Tibial nerve (tissue), 4 donors: ENCODE data around the gene NPR3. TPM values are rescaled to one million over a fixed set of nuclear protein-coding genes. Genes with fewer than 3 reads are reported as not detected.

Experiments used
- DNase-seq, 2 donors: peaks; one replicate each; pipeline ENCODE4 v3.0.0-alpha.2; 2019; ENCODE audit warnings: low spot score in 2 of 2
- H3K27ac ChIP-seq, 4 donors: fragments of 200-600 bp; sonication (generic) in 3 of 4; one replicate each; pipeline ENCODE4 v1.5.1; 2017 to 2019; ENCODE audit warnings: mild to moderate bottlenecking in 1 of 4
- H3K27me3 ChIP-seq, 2 donors: fragments of 200-600 bp; sonication (generic) in 1 of 2; one replicate each; pipeline versions ENCODE4 v1.5.1 to v1.6.0; 2017 to 2019
- H3K36me3 ChIP-seq, 3 donors: fragments of 200-600 bp; sonication (generic); one replicate each; pipeline ENCODE4 v1.5.1; 2018 to 2019
- H3K4me1 ChIP-seq, 4 donors: fragments of 200-600 bp; sonication (generic) in 3 of 4; one replicate each; pipeline ENCODE4 v1.5.1; 2017 to 2019
- H3K4me3 ChIP-seq, 4 donors: fragments of 200-600 bp; sonication (generic) in 3 of 4; one replicate each; pipeline ENCODE4 v1.5.1; 2017 to 2019; ENCODE audit warnings: mild to moderate bottlenecking in 1 of 4, moderate library complexity in 1 of 4
- H3K9me3 ChIP-seq, 4 donors: fragments of 200-600 bp; sonication (generic) in 3 of 4; one replicate each; pipeline ENCODE4 v1.5.1; 2017 to 2019
- CTCF ChIP-seq, 5 experiments: fragments of 200-600 bp in 3 of 5; fragments of 450-650 bp in 2 of 5; sonication (generic) in 3 of 5; IDR thresholded peaks; one replicate each; pipeline ENCODE4 v1.5.1; 2016 to 2019; ENCODE audit warnings: antibody characterized with exemption in 5 of 5, mild to moderate bottlenecking in 3 of 5, moderate library complexity in 2 of 5
- EP300 ChIP-seq, 2 donors: sonication (generic); formaldehyde crosslinking; IDR thresholded peaks; one replicate each; pipeline ENCODE4 v1.6.1; 2017; ENCODE audit warnings: antibody characterized with exemption in 2 of 2, mild to moderate bottlenecking in 1 of 2
- POLR2A ChIP-seq, 2 donors: fragments of 450-650 bp; IDR thresholded peaks; one replicate each; pipeline ENCODE4 v1.6.1; 2017; ENCODE audit warnings: antibody characterized with exemption in 2 of 2, mild to moderate bottlenecking in 2 of 2, moderate library complexity in 2 of 2
- WGBS, 2 donors: methylation state at CpG; one replicate each; pipeline ENCODE4 v1.1.5; 2018; 5-methylcytosine and 5-hydroxymethylcytosine counted together
- total RNA-seq, 4 donors: library from RNA; depleted of rRNA; stranded (reverse); fragments of >200 nt; gene quantifications; one replicate each; pipeline ENCODE4 v1.1.0, GENCODE V29; 2016

NPR3 gene
- total RNA-seq, 4 donors from 2014 or later, result 10.8 to 81.5 (median 32.5) TPM

GRCh38 chr5:32703957-32704356 is 7.2 kb upstream of the NPR3 start:
- Histone ChIP-seq H3K9me3 (no peaks in the 10 kb centered on the region), H3K27me3 (no peaks in the 10 kb centered on the region), H3K36me3 (no peaks in the 10 kb centered on the region), H3K4me1 (no peaks in the 10 kb centered on the region), H3K27ac (no peak overlapping the region), H3K4me3 (no peak overlapping the region)
- DNase-seq, result no peak
- TF ChIP-seq EP300 (IDR thresholded peaks at IDR 0.05), result no peak
- no peak for TF ChIP-seq POLR2A (IDR thresholded peaks at IDR 0.05)
- TF ChIP-seq CTCF (IDR thresholded peaks at IDR 0.05), result no peak

- Histone ChIP-seq H3K36me3 (no peaks in the 10 kb centered on the region), H3K27me3 (peaks cover 0 to 24% of the 10 kb centered on the region in 2 donors), H3K4me1 (peaks cover 0 to 19% (median 7%) of the 10 kb centered on the region in 4 donors), H3K4me3 (no peak overlapping the region), H3K9me3 (no peaks in the 10 kb centered on the region), H3K27ac (no peak overlapping the region)
- no peak for DNase-seq
- whole genome bisulfite sequencing, 2 donors, result 28 to 31% methylated on average over 2 of the region's 2 CpGs
- TF ChIP-seq POLR2A (IDR thresholded peaks at IDR 0.05) (no peak), CTCF (IDR thresholded peaks at IDR 0.05) (peak in 4 of 5 experiments; percentile 22 to 33 (median 27)), EP300 (IDR thresholded peaks at IDR 0.05) (no peak)
Measured at GRCh38 chr5:32707418-32707997, 3.6 kb upstream of the NPR3 start.

- H3K4me3 ChIP-seq, result no peak overlapping the region
- no peak overlapping the region for H3K27ac ChIP-seq
- no peaks in the 10 kb centered on the region for H3K9me3 ChIP-seq
- H3K36me3 ChIP-seq, result no peaks in the 10 kb centered on the region
- TF ChIP-seq CTCF (IDR thresholded peaks at IDR 0.05) (no peak), POLR2A (IDR thresholded peaks at IDR 0.05) (no peak), EP300 (IDR thresholded peaks at IDR 0.05) (no peak)
- DNase-seq, result no peak
- H3K27me3 ChIP-seq, result peaks cover 0 to 38% of the 10 kb centered on the region in 2 donors
- WGBS, 2 donors, result 64 to 66% methylated on average over 16 of the region's 16 CpGs
- H3K4me1 ChIP-seq, result peaks cover 0 to 34% (median 7%) of the 10 kb centered on the region in 4 donors
Measured at GRCh38 chr5:32708949-32709348, 2.2 kb upstream of the NPR3 start.

- Histone ChIP-seq H3K27me3 (peaks cover 0 to 42% of the 10 kb centered on the region in 2 donors), H3K36me3 (no peaks in the 10 kb centered on the region), H3K9me3 (no peaks in the 10 kb centered on the region), H3K27ac (peak overlapping the region; percentile 48 to 78 (median 62)), H3K4me1 (peaks cover 0 to 37% (median 7%) of the 10 kb centered on the region in 4 donors), H3K4me3 (peak overlapping the region; percentile 42 to 60 (median 52))
- peak; percentile 45 to 80 for DNase-seq
- 1% methylated on average over 38 to 40 of the region's 49 CpGs for WGBS, 2 donors
- TF ChIP-seq EP300 (IDR thresholded peaks at IDR 0.05) (no peak), CTCF (IDR thresholded peaks at IDR 0.05) (peak; percentile 29 to 70 (median 62)), POLR2A (IDR thresholded peaks at IDR 0.05) (no peak)
Measured at GRCh38 chr5:32709750-32710549, 1.2 kb upstream of the NPR3 start.

- TF ChIP-seq CTCF (IDR thresholded peaks at IDR 0.05) (no peak), EP300 (IDR thresholded peaks at IDR 0.05) (no peak), POLR2A (IDR thresholded peaks at IDR 0.05) (no peak)
- Histone ChIP-seq H3K4me3 (peak overlapping the region; percentile 42 to 60 (median 52)), H3K9me3 (no peaks in the 10 kb centered on the region), H3K36me3 (no peaks in the 10 kb centered on the region), H3K4me1 (peaks cover 0 to 37% (median 7%) of the 10 kb centered on the region in 4 donors), H3K27me3 (peaks cover 0 to 42% of the 10 kb centered on the region in 2 donors), H3K27ac (peak overlapping the region in 2 of 4 donors; percentile 69 to 75)
- DNase-seq, result no peak
- WGBS, 2 donors, result 0 to 1% methylated on average over 10 of the region's 10 CpGs
Measured at GRCh38 chr5:32711362-32711680, 200 bp downstream of the NPR3 start.
